ENCODE data around the gene ANKS1A.

Gene ANKS1A

GRCh38 chr6:34919651-34920050, 30.6 kb downstream of the ANKS1A start:
- no peak overlapping the region for H3K4me3 ChIP-seq (ENCODE audit: low read length, poor library complexity, severe bottlenecking)
- H3F3A ChIP-seq (ENCODE audit: low read depth), result no peaks in the 10 kb centered on the region
- no peaks in the 10 kb centered on the region for H3K9me3 ChIP-seq (ENCODE audit: insufficient read depth, low read depth, low read length)
- no peak for TF ChIP-seq EZH2phosphoT487 (IDR thresholded peaks at IDR 0.05; ENCODE audit: borderline replicate concordance)
- TF ChIP-seq, protein P1, sequence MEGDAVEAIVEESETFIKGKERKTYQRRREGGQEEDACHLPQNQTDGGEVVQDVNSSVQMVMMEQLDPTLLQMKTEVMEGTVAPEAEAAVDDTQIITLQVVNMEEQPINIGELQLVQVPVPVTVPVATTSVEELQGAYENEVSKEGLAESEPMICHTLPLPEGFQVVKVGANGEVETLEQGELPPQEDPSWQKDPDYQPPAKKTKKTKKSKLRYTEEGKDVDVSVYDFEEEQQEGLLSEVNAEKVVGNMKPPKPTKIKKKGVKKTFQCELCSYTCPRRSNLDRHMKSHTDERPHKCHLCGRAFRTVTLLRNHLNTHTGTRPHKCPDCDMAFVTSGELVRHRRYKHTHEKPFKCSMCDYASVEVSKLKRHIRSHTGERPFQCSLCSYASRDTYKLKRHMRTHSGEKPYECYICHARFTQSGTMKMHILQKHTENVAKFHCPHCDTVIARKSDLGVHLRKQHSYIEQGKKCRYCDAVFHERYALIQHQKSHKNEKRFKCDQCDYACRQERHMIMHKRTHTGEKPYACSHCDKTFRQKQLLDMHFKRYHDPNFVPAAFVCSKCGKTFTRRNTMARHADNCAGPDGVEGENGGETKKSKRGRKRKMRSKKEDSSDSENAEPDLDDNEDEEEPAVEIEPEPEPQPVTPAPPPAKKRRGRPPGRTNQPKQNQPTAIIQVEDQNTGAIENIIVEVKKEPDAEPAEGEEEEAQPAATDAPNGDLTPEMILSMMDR (conservative IDR thresholded peaks at IDR 0.05; ENCODE audit: low read length), result no peak
- H3K27me3 ChIP-seq (ENCODE audit: insufficient read depth, low read length, poor library complexity, severe bottlenecking), result no peaks in the 10 kb centered on the region
- H4K20me1 ChIP-seq (ENCODE audit: insufficient read depth, low read length, poor library complexity, severe bottlenecking), result peaks cover 13% of the 10 kb centered on the region
- H3K79me2 ChIP-seq (ENCODE audit: insufficient read depth, low read length), result no peaks in the 10 kb centered on the region; the same call in 1 of the 2 replicates
- no peaks in the 10 kb centered on the region for H3K36me3 ChIP-seq (ENCODE audit: insufficient read depth, low read length)
- H3K9ac ChIP-seq (ENCODE audit: low read depth, low read length, poor library complexity, severe bottlenecking), result no peak overlapping the region
- H2AFZ ChIP-seq (ENCODE audit: low read length), result no peak overlapping the region
- peaks cover 33% of the 10 kb centered on the region for H3K4me1 ChIP-seq (ENCODE audit: insufficient read depth, low read length, poor library complexity, severe bottlenecking)
- no peaks in the 10 kb centered on the region for H3K9me2 ChIP-seq (replicated peaks; ENCODE audit: low read depth, low read length)
- peak overlapping the region; percentile 26 for H3K4me2 ChIP-seq (ENCODE audit: low read depth, low read length, poor library complexity, severe bottlenecking)

GRCh38 chr6:34920097-34920496, 31.0 kb downstream of the ANKS1A start:
- H3K4me1 ChIP-seq (ENCODE audit: insufficient read depth, low read length, poor library complexity, severe bottlenecking), result peaks cover 33% of the 10 kb centered on the region
- no peaks in the 10 kb centered on the region for H3K27me3 ChIP-seq (ENCODE audit: insufficient read depth, low read length, poor library complexity, severe bottlenecking)
- peaks cover 10% of the 10 kb centered on the region for H4K20me1 ChIP-seq (ENCODE audit: insufficient read depth, low read length, poor library complexity, severe bottlenecking)
- no peak overlapping the region for H3K4me3 ChIP-seq (ENCODE audit: low read length, poor library complexity, severe bottlenecking)
- no peak overlapping the region for H2AFZ ChIP-seq (ENCODE audit: low read length)
- no peak overlapping the region for H3K4me2 ChIP-seq (ENCODE audit: low read depth, low read length, poor library complexity, severe bottlenecking)
- no peak overlapping the region for H3K9ac ChIP-seq (ENCODE audit: low read depth, low read length, poor library complexity, severe bottlenecking)
- TF ChIP-seq, protein P1 (conservative IDR thresholded peaks at IDR 0.05; ENCODE audit: low read length), result no peak
- no peak for TF ChIP-seq EZH2phosphoT487 (IDR thresholded peaks at IDR 0.05; ENCODE audit: borderline replicate concordance)
- H3K9me3 ChIP-seq (ENCODE audit: insufficient read depth, low read depth, low read length), result no peaks in the 10 kb centered on the region
- no peaks in the 10 kb centered on the region for H3K9me2 ChIP-seq (replicated peaks; ENCODE audit: low read depth, low read length)
- no peaks in the 10 kb centered on the region; the same call in 1 of the 2 replicates for H3K79me2 ChIP-seq (ENCODE audit: insufficient read depth, low read length)
- H3K36me3 ChIP-seq (ENCODE audit: insufficient read depth, low read length), result no peaks in the 10 kb centered on the region
- H3F3A ChIP-seq (ENCODE audit: low read depth), result no peaks in the 10 kb centered on the region

GRCh38 chr6:34922177-34922663, 33.2 kb downstream of the ANKS1A start:
- TF ChIP-seq EZH2phosphoT487 (IDR thresholded peaks at IDR 0.05; ENCODE audit: borderline replicate concordance), result no peak
- TF ChIP-seq, protein P1 (conservative IDR thresholded peaks at IDR 0.05; ENCODE audit: low read length), result no peak
- H3K27me3 ChIP-seq (ENCODE audit: insufficient read depth, low read length, poor library complexity, severe bottlenecking), result no peaks in the 10 kb centered on the region
- H3K9me3 ChIP-seq (ENCODE audit: insufficient read depth, low read depth, low read length), result no peaks in the 10 kb centered on the region
- peaks cover 5% of the 10 kb centered on the region for H4K20me1 ChIP-seq (ENCODE audit: insufficient read depth, low read length, poor library complexity, severe bottlenecking)
- no peaks in the 10 kb centered on the region for H3K9me2 ChIP-seq (replicated peaks; ENCODE audit: low read depth, low read length)
- no peaks in the 10 kb centered on the region; the same call in 1 of the 2 replicates for H3K79me2 ChIP-seq (ENCODE audit: insufficient read depth, low read length)
- no peak overlapping the region for H3K4me2 ChIP-seq (ENCODE audit: low read depth, low read length, poor library complexity, severe bottlenecking)
- H3K9ac ChIP-seq (ENCODE audit: low read depth, low read length, poor library complexity, severe bottlenecking), result no peak overlapping the region
- no peak overlapping the region for H2AFZ ChIP-seq (ENCODE audit: low read length)
- no peaks in the 10 kb centered on the region for H3F3A ChIP-seq (ENCODE audit: low read depth)
- H3K4me1 ChIP-seq (ENCODE audit: insufficient read depth, low read length, poor library complexity, severe bottlenecking), result peaks cover 26% of the 10 kb centered on the region
- H3K36me3 ChIP-seq (ENCODE audit: insufficient read depth, low read length), result no peaks in the 10 kb centered on the region
- H3K4me3 ChIP-seq (ENCODE audit: low read length, poor library complexity, severe bottlenecking), result no peak overlapping the region

Measured in Loucy (cell line).